Common myeloid progenitor, CD34-positive (primary cell): Measurements from ENCODE around the gene CDH26.

ENCODE experiments used
- CTCF ChIA-PET: fragments of 350-600 bp; sonication (Branson Sonifier 250); formaldehyde crosslinking; loops from one replicate; lab custom pipeline; 2021; ENCODE audit warnings: antibody characterized with exemption; lab: Charles Lee
- POLR2A ChIA-PET: fragments of 350-600 bp; sonication (Branson Sonifier 250); formaldehyde crosslinking; loops from one replicate; lab custom pipeline; 2021; ENCODE audit warnings: antibody characterized with exemption; lab: Charles Lee
- DNase-seq, 3 donors: peaks; one replicate each; pipeline versions ENCODE4 v3.0.0 to v3.0.0-alpha.2; 2013
- H3K27ac ChIP-seq, 2 experiments: 1 replicate in 1 of 2; 2 replicates in 1 of 2; pipeline ENCODE4 v1.7.0; 2013; ENCODE audit warnings: inconsistent platforms in 2 of 2, low read length in 2 of 2, mild to moderate bottlenecking in 2 of 2, low read depth in 1 of 2, moderate library complexity in 1 of 2; ENCODE audit not compliant: severe bottlenecking in 2 of 2, insufficient read depth in 1 of 2, poor library complexity in 1 of 2
- H3K27me3 ChIP-seq, 5 experiments: replicated peaks in 2 of 5; 1 replicate in 3 of 5; 2 replicates in 2 of 5; pipeline versions ENCODE4 v1.6.1 to v1.7.0; 2013; ENCODE audit warnings: low read length in 4 of 5, mild to moderate bottlenecking in 2 of 5, moderate library complexity in 2 of 5, inconsistent platforms in 1 of 5; ENCODE audit not compliant: insufficient read depth in 5 of 5, control insufficient read depth in 4 of 5
- H3K36me3 ChIP-seq, 4 experiments: 1 replicate in 2 of 4; 2 replicates in 2 of 4; pipeline versions ENCODE4 v1.6.1 to v1.7.0; 2013; ENCODE audit warnings: low read length in 3 of 4, control low read depth in 1 of 4, mild to moderate bottlenecking in 1 of 4; ENCODE audit not compliant: control insufficient read depth in 4 of 4, insufficient read depth in 4 of 4
- H3K4me1 ChIP-seq, 4 experiments: 1 replicate in 3 of 4; 2 replicates in 1 of 4; pipeline versions ENCODE4 v1.6.1 to v1.7.1; 2013; ENCODE audit warnings: low read length in 3 of 4, mild to moderate bottlenecking in 3 of 4, control low read depth in 1 of 4, inconsistent platforms in 1 of 4, moderate library complexity in 1 of 4; ENCODE audit not compliant: control insufficient read depth in 4 of 4, insufficient read depth in 4 of 4; ENCODE audit errors: control extremely low read depth in 1 of 4
- H3K4me3 ChIP-seq, 7 experiments: 1 replicate in 4 of 7; 2 replicates in 3 of 7; pipeline versions ENCODE4 v1.5.1 to v1.7.0; 2013; ENCODE audit warnings: mild to moderate bottlenecking in 7 of 7, low read length in 6 of 7, moderate library complexity in 6 of 7, inconsistent platforms in 2 of 7, low read depth in 2 of 7, control low read depth in 1 of 7; ENCODE audit not compliant: insufficient read depth in 4 of 7, control insufficient read depth in 1 of 7; ENCODE audit errors: extremely low read depth in 1 of 7
- H3K9me3 ChIP-seq, 5 experiments: 1 replicate in 4 of 5; 2 replicates in 1 of 5; pipeline versions ENCODE4 v1.6.1 to v1.7.1; 2013; ENCODE audit warnings: low read length in 4 of 5, mild to moderate bottlenecking in 2 of 5, inconsistent platforms in 1 of 5, low read depth in 1 of 5, moderate library complexity in 1 of 5; ENCODE audit not compliant: control insufficient read depth in 4 of 5, insufficient read depth in 2 of 5; ENCODE audit errors: control extremely low read depth in 1 of 5
- WGBS: methylation state at CpG from one replicate; pipeline ENCODE4 v1.1.5; 2013; ENCODE audit not compliant: insufficient coverage; 5-methylcytosine and 5-hydroxymethylcytosine counted together

Gene CDH26

GRCh38 chr20:59988141-59988540, 29.9 kb downstream of the CDH26 start:
- WGBS, result 98% methylated on average over 4 of the region's 5 CpGs
- Histone ChIP-seq H3K9me3 (peaks cover 0 to 3% (median 0%) of the 10 kb centered on the region in 5 experiments), H3K4me1 (peaks cover 9 to 43% (median 25%) of the 10 kb centered on the region in 4 experiments), H3K27me3 (no peaks in the 10 kb centered on the region), H3K27ac (no peak overlapping the region), H3K36me3 (no peaks in the 10 kb centered on the region), H3K4me3 (no peak overlapping the region)
- no peak for DNase-seq
- ChIA-PET CTCF (interaction anchor here (0.9 kb wide), 1 partner anchor 36 kb away, joined by 3 read pairs; no protein-coding TSS in a partner anchor), POLR2A (no interaction called here)

GRCh38 chr20:59992526-59993084, 34.4 kb downstream of the CDH26 start:
- peaks cover 4 to 33% (median 26%) of the 10 kb centered on the region in 4 experiments for H3K4me1 ChIP-seq
- peak in 2 of 3 donors; percentile 14 to 20 for DNase-seq
- H3K36me3 ChIP-seq, result peaks cover 0 to 4% (median 0%) of the 10 kb centered on the region in 4 experiments
- WGBS, result 57% methylated on average over 1 of the region's 4 CpGs
- H3K27ac ChIP-seq, result no peak overlapping the region
- ChIA-PET POLR2A (no interaction called here), CTCF (interaction anchor here (0.7 to 2.4 kb wide), 5 partner anchors 11 to 65 kb away, joined by 3 to 5 read pairs (median 3); partner anchors contain the start of gene CDH26)
- peaks cover 0 to 3% (median 0%) of the 10 kb centered on the region in 5 experiments for H3K9me3 ChIP-seq
- H3K4me3 ChIP-seq, result no peak overlapping the region
- no peaks in the 10 kb centered on the region for H3K27me3 ChIP-seq

GRCh38 chr20:59993736-59994430, 35.7 kb downstream of the CDH26 start:
- WGBS, result 25% methylated on average over 15 of the region's 18 CpGs
- DNase-seq, result peak; percentile 28 to 50 (median 32)
- Histone ChIP-seq H3K27me3 (no peaks in the 10 kb centered on the region), H3K9me3 (peaks cover 0 to 2% (median 0%) of the 10 kb centered on the region in 5 experiments), H3K27ac (peak overlapping the region in 1 of 2 experiments; percentile 27), H3K4me1 (peaks cover 4 to 24% (median 22%) of the 10 kb centered on the region in 4 experiments), H3K4me3 (peak overlapping the region in 6 of 7 experiments; percentile 32 to 75 (median 57)), H3K36me3 (peaks cover 2 to 15% (median 3%) of the 10 kb centered on the region in 4 experiments)
- POLR2A ChIA-PET, result interaction anchor here (0.8 kb wide), 1 partner anchor 15 kb away, joined by 3 read pairs; no protein-coding TSS in a partner anchor
- CTCF ChIA-PET, result interaction anchor here (1.0 to 2.4 kb wide), 5 partner anchors 9 to 62 kb away, joined by 3 to 5 read pairs (median 3); partner anchors contain the start of gene CDH26

GRCh38 chr20:59994697-59995122, 36.5 kb downstream of the CDH26 start:
- DNase-seq, result peak in 2 of 3 donors; percentile 56 to 60
- Histone ChIP-seq H3K36me3 (peaks cover 2 to 22% (median 10%) of the 10 kb centered on the region in 4 experiments), H3K4me1 (peaks cover 4 to 23% (median 21%) of the 10 kb centered on the region in 4 experiments), H3K27me3 (no peaks in the 10 kb centered on the region), H3K9me3 (no peaks in the 10 kb centered on the region), H3K27ac (peak overlapping the region in 1 of 2 experiments; percentile 27), H3K4me3 (peak overlapping the region in 5 of 7 experiments; percentile 45 to 75 (median 68))
- ChIA-PET POLR2A (interaction anchor here (0.8 kb wide), 1 partner anchor 15 kb away, joined by 3 read pairs; no protein-coding TSS in a partner anchor), CTCF (interaction anchor here (1.0 to 2.4 kb wide), 3 partner anchors 9 to 62 kb away, joined by 3 to 5 read pairs (median 3); no protein-coding TSS in a partner anchor)
- WGBS, result 46% methylated on average over 5 of the region's 5 CpGs

GRCh38 chr20:59996108-59996507, 37.9 kb downstream of the CDH26 start:
- H3K9me3 ChIP-seq, result no peaks in the 10 kb centered on the region
- CTCF ChIA-PET, result no interaction called here
- H3K4me3 ChIP-seq, result no peak overlapping the region
- DNase-seq, result no peak
- peaks cover 4 to 23% (median 21%) of the 10 kb centered on the region in 4 experiments for H3K4me1 ChIP-seq
- H3K27ac ChIP-seq, result no peak overlapping the region
- WGBS, result 100% methylated on average over 1 of the region's 1 CpG
- H3K27me3 ChIP-seq, result no peaks in the 10 kb centered on the region
- POLR2A ChIA-PET, result no interaction called here
- peaks cover 2 to 36% (median 14%) of the 10 kb centered on the region in 4 experiments for H3K36me3 ChIP-seq

- POLR2A ChIA-PET, result no interaction called here
- H3K9me3 ChIP-seq, result no peaks in the 10 kb centered on the region
- DNase-seq, result no peak
- peaks cover 2 to 23% (median 21%) of the 10 kb centered on the region in 4 experiments for H3K4me1 ChIP-seq
- H3K36me3 ChIP-seq, result peaks cover 2 to 48% (median 16%) of the 10 kb centered on the region in 4 experiments
- no peak overlapping the region for H3K4me3 ChIP-seq
- H3K27ac ChIP-seq, result no peak overlapping the region
- no peaks in the 10 kb centered on the region for H3K27me3 ChIP-seq
- CTCF ChIA-PET, result interaction anchor here (1.3 to 1.4 kb wide), 2 partner anchors 11 to 12 kb away, joined by 4 to 5 read pairs; no protein-coding TSS in a partner anchor
- 100% methylated on average over 2 of the region's 2 CpGs for WGBS
Measured at GRCh38 chr20:59997896-59998295, 39.7 kb downstream of the CDH26 start.
